K562 (cell line): ENCODE data around the gene SEMA5A. TPM values are rescaled to one million over a fixed set of nuclear protein-coding genes. Genes with fewer than 3 reads are reported as not detected.

Experiments
- E2F8 ChIP-seq: fragments of 450-650 bp; IDR thresholded peaks from 2 replicates; pipeline ENCODE4 v1.7.1; 2018; ENCODE audit warnings: mild to moderate bottlenecking, low read depth; ENCODE audit not compliant: partially characterized antibody
- FOSL1 ChIP-seq: fragments of 200-800 bp; sonication (Bioruptor generic); conservative IDR thresholded peaks from 2 replicates; pipeline ENCODE4 v1.6.1; 2016; ENCODE audit warnings: missing genetic modification characterization, missing compliant biosample characterization
- NBN ChIP-seq: fragments of 450-650 bp; IDR thresholded peaks from 2 replicates; pipeline ENCODE4 v1.6.1; 2016; ENCODE audit warnings: low read depth, mild to moderate bottlenecking
- RAD51 ChIP-seq: fragments of 450-650 bp; IDR thresholded peaks from 2 replicates; pipeline ENCODE4 v1.7.1; 2016; ENCODE audit warnings: low read depth, mild to moderate bottlenecking, borderline replicate concordance
- SREBF1 ChIP-seq: fragments of 150-350 bp; IDR thresholded peaks from 2 replicates; pipeline ENCODE4 v1.6.1; 2014; ENCODE audit warnings: antibody characterized with exemption, low read depth, low read length, borderline replicate concordance
- XRCC5 ChIP-seq: fragments of 200-400 bp; formaldehyde crosslinking; IDR thresholded peaks from 2 replicates; pipeline ENCODE4 v1.6.1; 2017; ENCODE audit warnings: low read depth, mild to moderate bottlenecking, low read length
- ZNF146 ChIP-seq: IDR thresholded peaks from one replicate; pipeline ENCODE4 v1.6.1; 2018; ENCODE audit warnings: missing compliant biosample characterization; ENCODE audit not compliant: unreplicated experiment
- ZNF407 ChIP-seq: fragments of 450-650 bp; IDR thresholded peaks from 2 replicates; pipeline ENCODE4 v1.6.1; 2016; ENCODE audit warnings: low read depth
- polyA plus RNA-seq, 8 experiments: library from polyadenylated mRNA; depleted of rRNA in 4 of 8; stranded (reverse) in 5 of 8; unstranded in 3 of 8; fragments of >200 nt; fragmentation: Nextera tagmentation in 2 of 8; fragmentation: Illumina TruSeq in 1 of 8; extraction: Ambion mirVana in 2 of 8; extraction: Trizol in 1 of 8; gene quantifications; 2 replicates each; pipeline versions ENCODE4 v1.2.1 to v1.2.3, GENCODE V29; 2011 to 2014; ENCODE audit warnings: inconsistent platforms in 1 of 8, missing spikeins in 1 of 8
- total RNA-seq, 7 experiments: library from RNA; depleted of rRNA in 6 of 7; stranded (reverse); fragments of >200 nt in 6 of 7; fragmentation: Illumina TruSeq in 2 of 7; extraction: Trizol in 2 of 7; gene quantifications; 2 replicates each; pipeline versions ENCODE4 v1.2.1 to v1.2.3, GENCODE V29; 2011 to 2021; ENCODE audit warnings: low replicate concordance in 1 of 7

SEMA5A gene
- total and polyA plus RNA-seq, 9 of the 15 experiments (the other 6 are each of a cell fraction or from before 2014, with no cell fraction given) = 0.02 TPM; not detected in 8

DNA sequence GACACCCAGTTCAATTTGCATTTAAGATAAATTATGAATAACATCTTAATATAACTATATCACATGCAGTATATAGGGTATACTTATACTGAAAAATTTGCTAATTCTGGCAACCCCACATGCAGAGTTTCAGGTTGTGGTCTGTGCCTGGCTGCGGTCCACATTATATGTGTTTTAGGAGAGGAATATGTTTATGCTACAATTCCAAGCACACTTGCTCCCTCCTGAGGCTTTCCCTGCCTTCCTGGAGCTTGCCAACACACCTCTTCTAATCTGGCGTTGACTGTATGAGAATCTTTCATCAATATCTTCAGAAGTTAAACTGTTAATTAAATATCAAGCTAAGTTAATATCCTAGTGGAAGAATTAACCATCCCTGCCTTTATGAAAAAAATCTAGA lies 45.2 kb downstream of the SEMA5A start (continued):
- TF ChIP-seq ZNF407 (no peak), E2F8 (no peak), XRCC5 (no peak), NBN (no peak), RAD51 (no peak), SREBF1 (no peak), ZNF146 (CRISPR knock-in tag) (no peak), FOSL1 (tag) (no peak)
